Astrocyte of the spinal cord (primary cell): ENCODE measurements around the gene SLC7A6.

Experiments used
- DNase-seq: peaks from one replicate; pipeline ENCODE4 v3.0.0; 2011; ENCODE audit warnings: low read depth, low spot score
- H3K4me3 ChIP-seq: 2 replicates; pipeline ENCODE4 v1.5.1; 2011; ENCODE audit warnings: low read depth, mild to moderate bottlenecking, low read length, moderate library complexity
- CTCF ChIP-seq: IDR thresholded peaks from 2 replicates; pipeline ENCODE4 v1.5.1; 2012; ENCODE audit warnings: low read depth, mild to moderate bottlenecking, low read length, inconsistent platforms
- in situ Hi-C: cut with HindIII; loops from 2 replicates; pipeline ENCODE4 v1.10.0; 2017; ENCODE audit warnings: low sequenced_read_pairs

The SLC7A6 gene

GRCh38 chr16:68253721-68254120 is 10.6 kb upstream of the SLC7A6 start:
- in situ Hi-C loops = no loop called here

GRCh38 chr16:68255712-68256111 is 8.6 kb upstream of the SLC7A6 start:
- TF ChIP-seq CTCF = no peak
- in situ Hi-C loops = no loop called here
- no peak for DNase-seq
- H3K4me3 ChIP-seq = no peak overlapping the region

More at GRCh38 chr16:68253721-68254120, 10.6 kb upstream of the SLC7A6 start:
- no peak for TF ChIP-seq CTCF
- H3K4me3 ChIP-seq = no peak overlapping the region
- DNase-seq = no peak

- no peak for TF ChIP-seq CTCF
- DNase-seq = no peak
- in situ Hi-C loops = no loop called here
- H3K4me3 ChIP-seq = no peak overlapping the region
These were observed 6.9 kb upstream of the SLC7A6 start for GRCh38 chr16:68257251-68257905.

- TF ChIP-seq CTCF = no peak
- peak; percentile 46 for DNase-seq
- no peak overlapping the region for H3K4me3 ChIP-seq
- in situ Hi-C loops = no loop called here
These were observed 6.2 kb upstream of the SLC7A6 start for GRCh38 chr16:68257906-68258800.

GRCh38 chr16:68259007-68259825 is 5.1 kb upstream of the SLC7A6 start:
- no peak for TF ChIP-seq CTCF
- in situ Hi-C loops = no loop called here
- no peak overlapping the region for H3K4me3 ChIP-seq
- DNase-seq = no peak

- DNase-seq = no peak
- H3K4me3 ChIP-seq = peak overlapping the region; percentile 81
- in situ Hi-C loops = no loop called here
- TF ChIP-seq CTCF = no peak
These were observed 683 bp upstream of the SLC7A6 start for GRCh38 chr16:68263559-68264127.
